ENCODE measurements around the gene UGP2.
"Not testable (repeated sequence)": the region's sequence is repeated elsewhere in the genome, so short reads cannot be mapped to it uniquely, and the experiment has no call there.

UGP2 gene

DNA sequence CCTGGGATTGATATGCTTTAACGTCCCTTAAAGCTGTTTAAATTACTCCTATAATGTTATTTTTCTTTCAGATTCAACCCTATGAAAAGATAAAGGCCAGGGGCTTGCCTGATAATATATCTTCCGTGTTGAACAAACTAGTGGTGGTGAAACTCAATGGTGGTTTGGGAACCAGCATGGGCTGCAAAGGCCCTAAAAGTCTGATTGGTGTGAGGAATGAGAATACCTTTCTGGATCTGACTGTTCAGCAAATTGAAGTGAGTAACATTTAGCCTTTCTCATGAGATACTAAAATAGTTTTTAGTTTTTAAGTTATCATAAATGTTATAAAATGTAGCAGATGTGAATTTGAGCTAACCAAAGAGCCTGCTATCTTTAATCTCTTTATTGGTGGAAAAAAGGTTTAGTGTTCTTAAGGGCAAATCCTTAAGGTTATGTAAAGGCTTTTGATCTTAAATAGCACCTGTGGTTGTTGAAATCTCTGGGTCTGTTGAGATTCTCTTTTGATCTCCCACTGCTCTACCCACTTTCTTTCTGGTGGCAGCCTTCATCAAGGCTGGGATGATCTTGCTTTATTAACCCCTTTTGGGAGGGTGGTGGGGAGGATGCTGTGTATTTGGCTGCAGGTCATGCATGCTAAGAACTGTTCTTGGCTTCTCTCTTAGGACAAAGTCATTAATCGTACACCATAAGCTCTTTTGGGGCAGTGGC is 40.9 kb downstream of the UGP2 start:
- TF ChIP-seq ZNF274 (IDR thresholded peaks at IDR 0.05; ENCODE audit: low read depth, low read length), result no peak
- no peak overlapping the region for H3K4me3 ChIP-seq (ENCODE audit: low read length)

DNA sequence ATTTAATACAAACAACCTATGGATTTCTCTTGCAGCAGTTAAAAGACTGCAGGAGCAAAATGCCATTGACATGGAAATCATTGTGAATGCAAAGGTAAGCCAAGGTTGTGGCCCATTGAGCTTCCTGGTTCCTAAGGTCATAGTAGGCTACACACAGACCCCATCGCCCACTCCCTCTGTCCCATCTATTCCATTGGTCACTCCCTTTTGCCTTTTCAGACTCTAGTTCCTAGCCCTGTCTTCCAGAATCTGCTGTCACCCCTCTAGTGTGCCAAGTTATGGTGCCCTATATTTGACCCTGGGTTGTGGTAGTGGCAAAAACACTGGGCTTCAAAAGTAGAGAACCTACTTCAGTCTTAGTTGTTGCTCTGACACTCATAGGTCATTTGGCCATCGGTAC is 44.7 kb downstream of the UGP2 start:
- TF ChIP-seq ZNF274 (IDR thresholded peaks at IDR 0.05; ENCODE audit: low read depth, low read length), result no peak

DNA sequence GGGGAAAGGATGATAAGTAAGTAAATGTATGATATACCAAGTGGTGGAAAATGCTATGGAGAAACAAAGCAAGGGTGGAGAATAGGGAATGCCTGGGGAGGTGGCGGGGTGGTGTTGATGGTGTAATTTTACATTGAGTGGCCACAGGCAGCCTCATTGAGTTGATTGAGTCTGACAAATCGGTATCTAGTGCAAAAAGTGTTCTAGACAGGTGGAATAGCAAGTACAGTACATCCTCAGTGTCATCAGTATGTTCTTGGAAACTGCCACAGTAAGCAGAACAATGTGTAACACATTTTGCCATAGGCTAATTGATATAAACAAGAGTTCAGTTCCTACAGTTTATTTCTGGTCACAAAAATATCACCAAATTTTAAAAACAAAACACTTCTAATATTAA is 46.4 kb downstream of the UGP2 start:
- no peak for TF ChIP-seq ZNF274 (IDR thresholded peaks at IDR 0.05; ENCODE audit: low read depth, low read length)
- H3K4me3 ChIP-seq (ENCODE audit: low read length), result no peak overlapping the region

More for the DNA sequence above, 44.7 kb downstream of the UGP2 start:
- no peak overlapping the region for H3K4me3 ChIP-seq (ENCODE audit: low read length)

DNA sequence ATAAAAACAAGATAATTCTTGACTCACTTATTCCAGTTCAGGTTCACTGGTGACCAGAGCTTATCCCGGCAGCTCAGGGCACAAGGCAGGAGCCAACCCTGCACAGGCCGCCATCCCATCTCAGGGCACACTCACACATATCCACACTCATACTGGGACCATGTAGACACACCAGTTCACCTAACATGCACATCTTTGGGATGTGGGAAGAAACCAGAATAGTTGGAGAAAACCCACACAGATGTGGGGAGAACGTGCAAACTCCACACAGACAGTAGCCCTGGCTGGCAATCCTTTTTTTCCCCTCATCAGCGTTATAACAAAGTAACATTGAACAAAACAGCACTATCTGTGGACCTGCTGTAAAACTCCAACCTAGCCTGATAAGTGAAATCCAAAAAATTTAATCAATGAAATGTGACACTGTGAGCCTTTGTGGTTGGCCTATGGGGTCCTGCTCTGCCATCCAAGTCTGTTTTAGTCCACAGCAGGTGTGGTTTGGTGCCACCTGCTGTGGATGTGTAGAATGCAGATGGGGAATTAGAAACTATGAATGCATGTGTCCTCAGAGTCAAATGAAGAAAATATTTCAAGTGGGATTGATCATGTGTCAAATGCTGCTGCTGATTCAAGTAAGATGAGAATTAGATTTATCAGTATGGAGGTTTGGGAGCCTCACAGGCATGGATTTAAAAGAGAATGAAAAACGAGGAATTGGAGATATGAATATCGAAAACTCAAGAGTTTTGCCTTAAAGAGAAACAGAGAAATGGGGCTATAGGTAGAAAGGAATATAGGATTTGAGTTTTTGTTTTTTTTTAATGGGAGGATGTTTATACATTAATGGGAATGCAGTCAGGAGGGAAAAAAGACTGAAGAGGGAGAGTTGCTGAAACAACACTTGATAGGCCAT is 47.0 kb downstream of the UGP2 start:
- H3K4me3 ChIP-seq (ENCODE audit: low read length), result no peak overlapping the region
- TF ChIP-seq ZNF274 (IDR thresholded peaks at IDR 0.05; ENCODE audit: low read depth, low read length), result no peak

DNA sequence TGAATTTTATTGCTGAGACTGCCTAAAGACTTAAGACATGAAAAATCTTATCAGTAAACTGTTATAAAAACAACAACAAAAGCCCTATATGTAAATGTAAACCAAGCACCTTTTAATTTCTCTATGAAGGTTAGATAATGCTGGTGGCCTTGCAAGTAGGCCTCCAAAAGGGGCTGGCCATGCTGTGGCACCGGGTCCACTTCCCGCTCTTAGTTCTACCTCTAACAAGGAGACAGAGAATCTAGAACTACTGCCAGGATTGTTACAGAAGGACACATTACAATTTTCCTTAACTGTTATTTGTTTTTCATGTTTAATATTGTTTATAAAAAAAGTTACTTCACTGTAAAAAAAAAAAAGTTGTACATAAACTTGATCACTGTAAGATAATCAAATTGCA is 49.0 kb downstream of the UGP2 start:
- TF ChIP-seq ZNF274 (IDR thresholded peaks at IDR 0.05; ENCODE audit: low read depth, low read length), result no peak
- no peak overlapping the region for H3K4me3 ChIP-seq (ENCODE audit: low read length)

DNA sequence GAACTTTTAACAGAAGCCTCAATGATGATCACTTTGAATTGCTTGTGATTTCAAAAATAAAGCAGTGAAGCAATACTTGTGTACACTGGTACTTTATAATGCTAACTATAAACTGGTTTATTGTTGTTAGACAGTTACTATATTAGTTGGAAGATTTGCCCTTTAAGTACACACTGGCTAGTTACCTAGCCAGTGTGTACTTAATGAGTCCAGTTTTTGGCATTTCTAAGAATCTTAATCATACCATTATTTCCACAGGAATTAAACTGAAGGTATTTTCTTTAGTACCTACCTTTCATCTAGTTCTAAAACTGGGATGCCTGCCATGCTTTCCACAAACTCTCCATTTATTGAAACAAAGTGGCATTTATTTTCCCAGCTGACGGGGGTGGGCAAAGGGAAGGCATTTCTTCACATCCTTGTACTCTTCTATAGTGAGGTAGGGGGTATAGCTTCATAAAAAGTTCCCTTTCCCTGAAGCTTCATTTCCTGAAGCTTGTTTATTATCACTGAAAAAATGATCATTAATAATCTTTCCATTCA is 49.9 kb downstream of the UGP2 start:
- TF ChIP-seq ZNF274 (IDR thresholded peaks at IDR 0.05; ENCODE audit: low read depth, low read length), result no peak
- H3K4me3 ChIP-seq (ENCODE audit: low read length), result no peak overlapping the region

DNA sequence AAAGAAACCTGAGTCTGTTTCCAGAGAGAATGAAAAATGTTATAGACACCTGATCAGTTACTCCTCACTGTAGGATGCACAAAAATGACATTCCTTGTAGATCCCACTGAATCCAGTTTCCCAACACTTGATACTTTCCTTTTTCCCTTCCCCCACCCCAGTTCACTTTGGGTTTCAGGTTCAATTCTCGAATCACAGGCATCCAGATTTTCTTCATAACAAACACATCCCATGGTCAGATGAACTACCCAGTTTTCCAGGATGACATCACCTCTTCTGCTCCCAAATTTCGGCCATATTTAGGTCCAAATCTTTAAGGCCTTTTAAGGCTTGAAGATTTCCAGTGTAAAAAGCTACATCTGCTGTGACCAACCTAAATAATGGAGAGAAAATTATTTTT is 51.5 kb downstream of the UGP2 start:
- H3K4me3 ChIP-seq (ENCODE audit: low read length), result no peak overlapping the region
- no peak for TF ChIP-seq ZNF274 (IDR thresholded peaks at IDR 0.05; ENCODE audit: low read depth, low read length)

DNA sequence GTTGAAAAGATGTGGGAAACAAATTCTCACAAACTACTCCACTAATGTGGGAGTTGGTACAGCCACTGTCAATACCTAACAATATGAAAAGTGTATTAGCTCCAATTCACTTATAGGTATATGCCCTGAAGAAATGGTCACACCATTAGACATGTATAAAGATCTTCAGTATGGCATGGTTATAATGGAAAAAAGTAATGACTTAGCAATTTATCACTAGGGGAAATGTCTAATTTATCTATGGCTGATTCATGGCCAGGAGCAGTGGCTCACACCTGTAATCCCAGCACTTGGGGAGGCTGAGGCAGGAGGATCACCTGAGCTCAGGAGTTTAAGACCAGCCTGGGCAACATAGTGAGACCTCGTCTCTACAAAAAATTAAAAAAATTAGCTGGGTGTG is 52.5 kb downstream of the UGP2 start:
- TF ChIP-seq ZNF274 (IDR thresholded peaks at IDR 0.05; ENCODE audit: low read depth, low read length), result no peak
- no peak overlapping the region for H3K4me3 ChIP-seq (ENCODE audit: low read length)

DNA sequence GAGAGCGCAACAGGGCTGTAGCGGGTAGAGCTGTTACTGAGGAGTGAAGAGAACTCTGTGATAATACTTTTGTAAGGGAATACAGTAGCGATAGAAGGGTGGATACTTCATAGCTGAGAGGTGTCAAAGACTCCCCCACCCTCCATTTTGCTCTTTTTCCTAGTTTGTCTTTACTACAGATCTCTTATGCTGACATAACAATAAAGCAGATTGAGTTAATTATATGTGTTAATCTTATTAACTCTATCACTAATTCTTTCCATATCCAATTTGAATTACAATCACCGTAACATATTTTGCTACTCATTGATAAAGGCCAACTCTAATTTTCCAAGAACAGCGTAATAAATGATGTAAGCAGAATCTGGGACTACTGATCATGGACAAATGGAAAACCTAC is 57.1 kb downstream of the UGP2 start:
- H3K4me3 ChIP-seq (ENCODE audit: low read length), result no peak overlapping the region
- TF ChIP-seq ZNF274 (IDR thresholded peaks at IDR 0.05; ENCODE audit: low read depth, low read length), result no peak

DNA sequence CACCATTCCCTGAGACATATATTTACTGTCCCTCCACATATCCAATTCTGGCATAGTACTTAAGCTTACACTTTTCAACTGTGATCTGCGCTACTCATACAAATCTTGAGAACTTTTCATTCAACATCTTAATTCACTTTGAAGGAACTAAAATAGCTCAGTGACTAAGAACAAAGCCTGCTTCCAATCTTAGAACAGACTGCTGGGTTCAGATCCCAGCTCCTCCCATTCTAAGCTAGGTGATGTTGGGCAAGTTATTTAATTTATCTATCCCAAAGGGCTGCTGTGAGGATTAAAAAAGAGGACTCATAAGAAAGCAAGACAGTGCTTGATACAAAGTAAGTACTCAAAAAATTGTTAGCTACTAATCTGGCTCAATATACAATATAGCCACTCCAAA is 57.9 kb downstream of the UGP2 start:
- TF ChIP-seq ZNF274 (IDR thresholded peaks at IDR 0.05; ENCODE audit: low read depth, low read length), result no peak
- no peak overlapping the region for H3K4me3 ChIP-seq (ENCODE audit: low read length)

DNA sequence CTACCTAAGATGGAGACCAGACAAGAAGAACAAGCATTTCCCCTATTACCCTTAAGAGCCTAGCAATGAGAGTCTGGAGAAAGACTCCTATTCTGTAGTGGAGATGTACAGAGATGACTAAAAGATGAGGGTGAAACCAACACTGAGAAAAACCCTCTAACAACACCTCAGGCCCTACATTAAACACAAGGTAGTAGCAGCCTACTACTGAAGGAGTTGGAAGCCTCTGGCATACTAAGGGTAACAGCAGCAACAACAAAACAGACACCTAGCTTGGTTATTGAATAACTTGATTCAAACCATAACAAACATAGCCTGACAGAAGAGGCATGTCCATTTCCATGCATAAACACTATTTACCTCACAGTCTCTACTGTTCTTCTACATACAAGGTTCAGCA is 60.5 kb downstream of the UGP2 start:
- no peak overlapping the region for H3K4me3 ChIP-seq (ENCODE audit: low read length)
- TF ChIP-seq ZNF274 (IDR thresholded peaks at IDR 0.05; ENCODE audit: low read depth, low read length), result no peak

DNA sequence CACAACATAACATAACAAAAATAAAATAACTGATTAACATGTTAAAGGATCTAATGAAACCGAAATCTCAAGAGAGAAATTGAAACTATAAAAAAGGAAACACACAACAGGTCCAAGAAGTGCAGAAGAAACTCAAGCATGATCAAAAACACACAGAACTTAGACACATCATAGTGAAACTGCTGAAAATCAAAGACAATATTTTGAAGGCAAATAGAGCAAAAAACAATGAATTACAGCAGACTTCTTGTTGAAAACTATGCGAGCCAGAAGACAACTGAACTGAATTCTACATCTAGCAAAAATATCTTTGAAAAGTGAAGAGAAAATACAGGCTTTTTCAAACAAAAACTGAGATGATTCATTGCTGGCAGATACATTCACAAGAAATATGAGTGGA is 61.3 kb downstream of the UGP2 start:
- no peak for TF ChIP-seq ZNF274 (IDR thresholded peaks at IDR 0.05; ENCODE audit: low read depth, low read length)
- no peak overlapping the region for H3K4me3 ChIP-seq (ENCODE audit: low read length)

DNA sequence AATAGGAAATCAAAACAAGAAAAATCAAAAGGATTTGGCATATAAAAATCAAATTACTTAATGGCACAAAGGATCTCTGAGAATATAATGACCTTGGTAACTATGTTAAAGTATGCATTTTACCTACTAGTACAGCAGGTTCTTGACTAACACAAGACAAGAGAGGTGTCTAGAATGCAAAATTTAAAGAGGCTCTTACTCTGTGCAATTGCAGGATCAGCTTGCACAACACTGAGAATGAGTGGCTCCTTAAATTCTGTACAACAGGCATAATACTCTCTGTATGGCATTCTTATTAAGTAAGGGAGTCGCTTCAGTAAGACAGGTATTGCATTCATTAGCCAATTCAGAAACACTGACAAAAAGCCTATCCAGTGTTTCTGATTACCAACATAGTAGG is 72.6 kb downstream of the UGP2 start:
- no peak for TF ChIP-seq ZNF274 (IDR thresholded peaks at IDR 0.05; ENCODE audit: low read depth, low read length)
- H3K4me3 ChIP-seq (ENCODE audit: low read length), result no peak overlapping the region

DNA sequence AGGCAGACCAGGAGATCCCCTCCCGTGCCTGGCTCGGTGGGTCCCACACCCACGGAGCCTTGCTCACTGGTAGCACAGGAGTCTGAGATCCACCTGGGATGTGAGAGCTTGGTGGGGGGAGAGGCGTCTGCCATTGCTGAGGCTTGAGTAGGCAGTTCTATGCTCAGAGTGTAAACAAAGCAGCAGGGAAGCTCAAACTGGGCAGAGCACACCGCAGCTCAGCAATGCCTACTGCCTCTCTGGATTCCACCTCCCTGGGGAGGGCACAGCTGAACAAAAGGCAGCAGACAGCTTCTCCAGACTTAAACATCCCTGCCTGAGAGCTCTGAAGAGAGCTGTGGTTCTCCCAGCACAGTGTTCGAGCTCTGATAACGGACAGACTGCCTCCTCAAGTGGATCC is 85.1 kb downstream of the UGP2 start:
- H3K4me3 ChIP-seq (ENCODE audit: low read length), result no peak overlapping the region
- no peak for TF ChIP-seq ZNF274 (IDR thresholded peaks at IDR 0.05; ENCODE audit: low read depth, low read length)

DNA sequence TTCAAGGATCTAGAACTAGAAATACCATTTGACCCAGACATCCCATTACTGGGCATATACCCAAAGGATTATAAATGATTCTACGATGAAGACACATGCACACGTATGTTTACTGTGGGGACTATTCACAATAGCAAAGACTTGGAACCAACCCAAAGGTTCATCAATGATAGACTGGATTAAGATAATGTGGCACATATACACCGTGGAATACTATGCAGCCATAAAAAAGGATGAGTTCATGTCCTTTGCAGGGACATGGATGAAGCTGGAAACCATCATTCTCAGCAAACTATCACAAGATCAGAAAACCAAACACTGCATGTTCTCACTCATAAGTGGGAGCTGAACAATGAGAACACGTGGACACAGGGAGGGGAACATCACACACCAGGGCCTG is 90.4 kb downstream of the UGP2 start:
- not testable (repeated sequence) for H3K4me3 ChIP-seq (ENCODE audit: low read length)
